ENCODE results near the gene MISP. TPM values are rescaled to one million over a fixed set of nuclear protein-coding genes. Genes with fewer than 3 reads are reported as not detected.
"Not testable (repeated sequence)": the region's sequence is repeated elsewhere in the genome, so short reads cannot be mapped to it uniquely, and the experiment has no call there.

Gene MISP
- total RNA-seq, 3 donors from 2014 or later = 0.16 to 3.6 (median 2.5) TPM

DNA sequence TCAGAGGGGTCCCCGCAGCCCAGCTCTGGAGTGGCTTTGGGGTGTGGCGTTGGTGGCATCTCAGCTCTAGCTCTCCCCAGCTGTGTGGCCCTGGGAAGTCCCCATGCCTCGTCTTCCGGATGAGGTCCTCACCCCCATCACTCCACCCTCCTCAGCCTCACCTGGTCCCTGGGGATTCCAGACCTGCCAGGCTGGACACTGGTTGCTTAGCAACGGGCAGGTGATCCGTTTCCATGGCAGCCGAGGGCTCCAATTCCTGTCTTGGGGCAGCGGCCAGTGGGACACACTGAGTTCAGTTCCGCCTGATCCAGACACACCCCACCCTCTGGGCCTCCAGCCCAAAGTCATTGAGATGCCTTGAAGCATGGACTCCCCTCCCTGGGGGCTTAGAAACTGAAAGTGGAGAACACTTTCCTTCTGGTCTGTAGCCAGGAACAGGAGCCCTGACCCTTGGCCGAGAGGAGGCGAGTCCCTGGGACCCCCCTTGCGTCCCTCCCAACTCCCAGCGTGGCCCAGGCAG, 7.7 kb upstream of the MISP start:
- Histone ChIP-seq H3K27me3 (no peaks in the 10 kb centered on the region), H3K27ac (no peak overlapping the region), H3K4me1 (no peaks in the 10 kb centered on the region), H3K36me3 (no peaks in the 10 kb centered on the region), H3K9me3 (peaks cover 9 to 34% of the 10 kb centered on the region in 2 donors), H3K4me3 (no peak overlapping the region)
- DNase-seq (ENCODE audit: low spot score in 2 of 2) = no peak
- intact Hi-C loops (cut with DNase I; ENCODE audit: low total_unique reads) = no loop called here
- TF ChIP-seq, protein P1, sequence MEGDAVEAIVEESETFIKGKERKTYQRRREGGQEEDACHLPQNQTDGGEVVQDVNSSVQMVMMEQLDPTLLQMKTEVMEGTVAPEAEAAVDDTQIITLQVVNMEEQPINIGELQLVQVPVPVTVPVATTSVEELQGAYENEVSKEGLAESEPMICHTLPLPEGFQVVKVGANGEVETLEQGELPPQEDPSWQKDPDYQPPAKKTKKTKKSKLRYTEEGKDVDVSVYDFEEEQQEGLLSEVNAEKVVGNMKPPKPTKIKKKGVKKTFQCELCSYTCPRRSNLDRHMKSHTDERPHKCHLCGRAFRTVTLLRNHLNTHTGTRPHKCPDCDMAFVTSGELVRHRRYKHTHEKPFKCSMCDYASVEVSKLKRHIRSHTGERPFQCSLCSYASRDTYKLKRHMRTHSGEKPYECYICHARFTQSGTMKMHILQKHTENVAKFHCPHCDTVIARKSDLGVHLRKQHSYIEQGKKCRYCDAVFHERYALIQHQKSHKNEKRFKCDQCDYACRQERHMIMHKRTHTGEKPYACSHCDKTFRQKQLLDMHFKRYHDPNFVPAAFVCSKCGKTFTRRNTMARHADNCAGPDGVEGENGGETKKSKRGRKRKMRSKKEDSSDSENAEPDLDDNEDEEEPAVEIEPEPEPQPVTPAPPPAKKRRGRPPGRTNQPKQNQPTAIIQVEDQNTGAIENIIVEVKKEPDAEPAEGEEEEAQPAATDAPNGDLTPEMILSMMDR (IDR thresholded peaks at IDR 0.05) = no peak
- TF ChIP-seq POLR2A (IDR thresholded peaks at IDR 0.05) (no peak), POLR2AphosphoS5 (IDR thresholded peaks at IDR 0.05) (no peak)

DNA sequence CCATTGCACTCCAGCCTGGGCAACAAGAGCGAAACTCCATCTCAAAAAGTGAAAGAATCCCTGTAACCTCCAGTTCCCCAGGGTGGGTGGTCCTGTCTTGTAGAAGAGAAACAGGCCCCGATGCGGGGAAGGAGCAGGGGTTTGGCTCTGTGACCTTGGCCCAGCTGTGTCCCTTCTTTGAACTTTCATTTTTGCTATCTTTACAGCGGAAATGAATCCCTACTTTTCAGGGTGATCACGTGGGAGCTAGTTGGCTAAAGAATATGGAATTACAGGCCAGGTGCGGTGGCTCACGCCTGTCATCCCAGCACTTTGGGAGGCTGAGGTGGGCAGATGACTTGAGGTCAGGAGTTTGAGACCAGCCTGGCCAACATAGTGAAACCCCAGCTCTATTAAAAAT, 5.8 kb upstream of the MISP start:
- H3K36me3 ChIP-seq; DNase-seq (ENCODE audit: low spot score in 2 of 2): not testable (repeated sequence)

DNA sequence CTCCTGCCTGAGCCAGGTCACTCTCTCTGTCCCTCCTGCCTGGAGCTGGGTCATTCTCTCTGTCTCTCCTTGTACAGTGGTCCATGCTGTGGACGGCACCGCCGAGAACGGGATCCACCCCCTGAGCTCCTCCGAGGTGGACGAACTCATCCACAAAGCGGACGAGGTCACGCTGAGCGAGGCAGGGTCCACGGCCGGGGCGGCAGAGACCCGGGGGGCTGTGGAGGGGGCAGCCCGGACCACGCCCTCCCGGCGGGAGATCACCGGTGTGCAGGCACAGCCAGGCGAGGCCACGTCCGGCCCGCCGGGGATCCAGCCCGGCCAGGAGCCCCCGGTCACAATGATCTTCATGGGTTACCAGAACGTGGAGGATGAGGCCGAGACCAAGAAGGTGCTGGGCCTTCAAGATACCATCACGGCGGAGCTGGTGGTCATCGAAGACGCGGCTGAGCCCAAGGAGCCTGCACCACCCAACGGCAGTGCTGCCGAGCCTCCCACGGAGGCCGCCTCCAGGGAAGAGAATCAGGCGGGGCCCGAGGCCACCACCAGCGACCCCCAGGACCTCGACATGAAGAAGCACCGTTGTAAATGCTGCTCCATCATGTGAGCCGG, 4.6 kb upstream of the MISP start:
- intact Hi-C loops (cut with DNase I; ENCODE audit: low total_unique reads) = no loop called here
- H3K27me3 ChIP-seq = no peaks in the 10 kb centered on the region
- peaks cover 9 to 36% of the 10 kb centered on the region in 2 donors for H3K9me3 ChIP-seq
- H3K4me1 ChIP-seq = no peaks in the 10 kb centered on the region
- TF ChIP-seq POLR2A (IDR thresholded peaks at IDR 0.05) (no peak), POLR2AphosphoS5 (IDR thresholded peaks at IDR 0.05) (no peak)
- TF ChIP-seq, protein P1 (IDR thresholded peaks at IDR 0.05) = no peak
- no peak for DNase-seq (ENCODE audit: low spot score in 2 of 2)
- H3K4me3 ChIP-seq = no peak overlapping the region
- H3K27ac ChIP-seq = no peak overlapping the region
- H3K36me3 ChIP-seq = no peaks in the 10 kb centered on the region

More for the DNA sequence above, 5.8 kb upstream of the MISP start:
- H3K9me3 ChIP-seq = peaks cover 9 to 36% of the 10 kb centered on the region in 2 donors
- H3K4me1 ChIP-seq; H3K27me3 ChIP-seq; H3K27ac ChIP-seq; H3K4me3 ChIP-seq; intact Hi-C loops (cut with DNase I; ENCODE audit: low total_unique reads): not testable (repeated sequence)

DNA sequence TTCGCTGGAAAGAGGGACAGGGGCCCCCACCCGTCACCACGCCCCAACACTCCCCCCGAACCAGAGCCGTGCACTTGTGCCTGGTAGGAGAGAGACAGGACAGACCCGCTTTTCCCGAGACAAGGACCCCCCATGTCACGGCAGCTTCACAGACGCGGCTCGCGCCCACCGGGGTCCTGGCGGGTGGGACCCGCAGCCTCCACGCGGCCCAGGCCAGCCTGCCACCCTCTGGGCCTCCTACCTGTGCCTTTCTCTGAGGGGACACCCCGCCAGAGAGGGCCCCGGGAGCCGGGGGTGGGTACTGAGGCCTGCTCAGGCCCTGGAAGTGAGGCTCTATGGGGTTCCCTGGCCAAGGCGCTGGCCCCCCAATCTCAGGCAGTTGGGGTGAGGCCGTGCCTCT, 4.0 kb upstream of the MISP start:
- no peak overlapping the region for H3K4me3 ChIP-seq
- TF ChIP-seq POLR2A (IDR thresholded peaks at IDR 0.05) = no peak
- TF ChIP-seq, protein P1 (IDR thresholded peaks at IDR 0.05) = no peak
- no peak for TF ChIP-seq POLR2AphosphoS5 (IDR thresholded peaks at IDR 0.05)
- H3K27ac ChIP-seq = no peak overlapping the region
- H3K27me3 ChIP-seq = no peaks in the 10 kb centered on the region
- peaks cover 9 to 36% of the 10 kb centered on the region in 2 donors for H3K9me3 ChIP-seq
- H3K36me3 ChIP-seq = no peaks in the 10 kb centered on the region
- intact Hi-C loops (cut with DNase I; ENCODE audit: low total_unique reads) = no loop called here
- no peak for DNase-seq (ENCODE audit: low spot score in 2 of 2)
- H3K4me1 ChIP-seq = no peaks in the 10 kb centered on the region

DNA sequence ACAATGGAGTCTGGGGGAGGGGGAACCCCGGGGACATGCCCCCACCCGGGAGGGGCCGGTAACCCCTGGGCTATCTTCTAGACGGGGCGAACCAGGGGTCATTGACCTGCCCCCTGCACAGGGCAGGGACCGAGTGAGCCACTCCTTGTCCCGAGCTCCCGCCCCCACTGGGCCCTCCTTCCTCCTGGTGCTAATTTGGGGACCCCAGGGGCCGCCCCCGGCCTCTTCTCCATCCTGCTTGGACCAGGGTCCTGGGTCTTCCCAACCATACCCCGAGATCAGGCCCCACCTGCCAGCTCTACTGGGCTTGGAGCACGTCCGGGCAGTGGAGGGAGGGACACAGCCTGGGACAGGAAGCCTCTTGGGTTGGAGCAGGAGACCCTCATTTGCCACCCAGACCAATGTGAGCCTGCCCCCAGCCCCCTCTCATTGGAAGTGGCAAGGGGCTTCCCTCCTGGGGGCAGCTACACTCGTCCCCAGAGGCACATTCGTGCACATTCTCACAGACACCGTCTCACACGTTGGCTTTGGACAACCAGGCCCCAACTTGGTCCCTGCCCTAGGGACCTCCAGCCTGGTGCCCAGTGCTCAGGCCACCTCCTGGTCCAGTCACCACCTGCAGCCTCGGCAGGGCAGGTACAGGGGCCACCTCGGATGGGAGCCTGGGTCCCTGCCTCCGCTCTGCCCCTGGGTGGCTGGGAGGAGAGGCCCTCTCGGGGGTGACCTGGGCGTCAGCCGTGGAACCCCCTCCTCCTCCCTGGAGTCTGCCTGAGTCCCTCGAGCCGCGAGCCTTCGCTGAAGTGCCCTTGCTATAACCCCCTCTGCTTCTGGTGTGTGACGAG, 3.3 kb upstream of the MISP start:
- Histone ChIP-seq H3K27me3 (no peaks in the 10 kb centered on the region), H3K9me3 (peaks cover 9 to 36% of the 10 kb centered on the region in 2 donors), H3K4me1 (no peaks in the 10 kb centered on the region), H3K4me3 (no peak overlapping the region), H3K36me3 (no peaks in the 10 kb centered on the region), H3K27ac (no peak overlapping the region)
- intact Hi-C loops (cut with DNase I; ENCODE audit: low total_unique reads) = no loop called here
- TF ChIP-seq POLR2AphosphoS5 (IDR thresholded peaks at IDR 0.05) = no peak
- TF ChIP-seq, protein P1 (IDR thresholded peaks at IDR 0.05) = no peak
- no peak for DNase-seq (ENCODE audit: low spot score in 2 of 2)

Data from breast epithelium (tissue), 4 donors.